Ureter (tissue), 1 donor: ENCODE measurements around the gene C2orf81. TPM values are rescaled to one million over a fixed set of nuclear protein-coding genes. Genes with fewer than 3 reads are reported as not detected.
"Not testable (repeated sequence)": the region's sequence is repeated elsewhere in the genome, so short reads cannot be mapped to it uniquely, and the experiment has no call there.

Source experiments
- DNase-seq: peaks from one replicate; pipeline ENCODE4 v3.0.0-alpha.2; 2020; ENCODE audit warnings: low spot score
- total RNA-seq: library from RNA; stranded (reverse); gene quantifications from one replicate; pipeline ENCODE4 v1.2.4, GENCODE V29; 2023
- donor health status: DM: yes; HTN: yes; CAD: no.

Gene C2orf81
- total RNA-seq, 1 donor from 2014 or later, result 5.5 TPM

GRCh38 chr2:74423231-74424095, 2.0 kb upstream of the C2orf81 start:
- DNase-seq, result no peak

- not testable (repeated sequence) for DNase-seq
Measured at GRCh38 chr2:74420443-74421103, 846 bp downstream of the C2orf81 start.

- DNase-seq, result no peak
Measured at GRCh38 chr2:74420006-74420405, 1.4 kb downstream of the C2orf81 start.

- DNase-seq, result no peak
Measured at GRCh38 chr2:74419345-74419744, 2.1 kb downstream of the C2orf81 start.

- no peak for DNase-seq
Measured at GRCh38 chr2:74418312-74418711, 3.1 kb downstream of the C2orf81 start.

GRCh38 chr2:74417763-74418162, 3.7 kb downstream of the C2orf81 start:
- no peak for DNase-seq

GRCh38 chr2:74417197-74417596, 4.2 kb downstream of the C2orf81 start:
- no peak for DNase-seq

GRCh38 chr2:74416778-74417177, 4.6 kb downstream of the C2orf81 start:
- no peak for DNase-seq

GRCh38 chr2:74415762-74416395, 5.5 kb downstream of the C2orf81 start:
- DNase-seq, result no peak

GRCh38 chr2:74414881-74415761, 6.3 kb downstream of the C2orf81 start:
- no peak for DNase-seq

- no peak for DNase-seq
Measured at GRCh38 chr2:74414441-74414840, 7.0 kb downstream of the C2orf81 start.

GRCh38 chr2:74413001-74413698, 8.3 kb downstream of the C2orf81 start:
- no peak for DNase-seq

GRCh38 chr2:74407682-74408081, 13.7 kb downstream of the C2orf81 start:
- no peak for DNase-seq

GRCh38 chr2:74406035-74406434, 15.4 kb downstream of the C2orf81 start:
- no peak for DNase-seq

- DNase-seq, result no peak
Measured at GRCh38 chr2:74401891-74402290, 19.5 kb downstream of the C2orf81 start.

- no peak for DNase-seq
Measured at GRCh38 chr2:74399785-74400184, 21.6 kb downstream of the C2orf81 start.

- no peak for DNase-seq
Measured at GRCh38 chr2:74396149-74396548, 25.3 kb downstream of the C2orf81 start.

- no peak for DNase-seq
Measured at GRCh38 chr2:74393525-74393924, 27.9 kb downstream of the C2orf81 start.

GRCh38 chr2:74392449-74392743, 29.0 kb downstream of the C2orf81 start:
- no peak for DNase-seq

GRCh38 chr2:74391580-74392448, 29.6 kb downstream of the C2orf81 start:
- DNase-seq, result peak; percentile 94
